ENCODE data around the gene C10orf67. TPM values are rescaled to one million over a fixed set of nuclear protein-coding genes. Genes with fewer than 3 reads are reported as not detected.

Gene C10orf67
- total and polyA plus RNA-seq, 7 donors: 0.04 TPM; not detected in 6

DNA sequence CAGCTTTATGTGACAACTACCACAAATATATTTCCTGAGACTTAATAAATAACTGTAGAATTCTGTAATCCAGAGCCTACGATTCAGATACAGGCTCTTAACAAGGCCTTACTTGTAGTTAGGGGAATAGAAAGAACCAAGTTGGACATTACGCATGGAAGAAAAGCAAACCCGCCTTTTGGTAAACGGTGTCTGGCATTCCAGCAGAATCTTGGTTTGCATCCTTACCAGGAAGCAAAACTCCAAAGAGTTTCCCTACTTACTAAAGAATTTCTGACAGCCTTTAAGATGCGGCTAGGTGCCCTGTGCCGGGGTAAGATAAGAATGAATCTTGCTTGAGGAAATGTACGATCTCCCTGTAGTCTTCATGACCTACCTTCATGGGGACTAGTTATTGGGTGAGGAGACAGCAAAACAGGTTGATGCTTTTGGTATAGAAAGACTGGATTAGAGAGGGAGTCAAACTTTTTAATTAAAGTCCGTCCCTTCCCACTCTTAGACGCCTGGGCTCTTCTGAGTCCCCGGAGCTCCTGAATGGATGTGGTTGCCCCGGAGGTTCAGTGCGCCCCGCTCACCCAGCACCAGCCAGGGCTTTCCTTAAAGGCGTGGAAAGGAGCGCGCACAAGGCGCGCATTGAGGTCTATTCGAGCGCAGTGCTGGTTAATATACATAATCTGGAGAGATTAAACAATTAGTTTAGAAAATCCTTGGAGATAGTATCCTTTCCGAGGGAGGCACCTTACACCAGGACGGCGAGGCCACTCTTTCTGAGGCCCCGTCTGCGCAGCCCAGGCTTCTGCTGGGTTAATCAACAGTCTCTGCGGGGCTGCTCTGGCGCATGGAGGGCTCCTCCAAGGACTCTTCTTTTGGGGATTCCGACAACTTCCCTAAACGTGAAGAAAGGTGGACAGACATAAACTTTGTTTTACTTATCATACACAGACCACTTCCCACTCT, 140.9 kb downstream of the C10orf67 start:
- H3K9me3 ChIP-seq: no peaks in the 10 kb centered on the region
- peaks cover 6 to 66% (median 26%) of the 10 kb centered on the region in 3 donors for H3K27me3 ChIP-seq
- no peaks in the 10 kb centered on the region for H3K36me3 ChIP-seq
- H3K27ac ChIP-seq: no peak overlapping the region
- H3K4me1 ChIP-seq: no peaks in the 10 kb centered on the region
- no peak overlapping the region for H3K4me3 ChIP-seq
- WGBS, 2 donors: 17 to 23% methylated on average over 29 of the region's 29 CpGs
- intact Hi-C loops (cut with DNase I): no loop called here
- no peak for DNase-seq
- TF ChIP-seq EP300 (IDR thresholded peaks at IDR 0.05) (no peak), POLR2A (IDR thresholded peaks at IDR 0.05) (no peak), POLR2AphosphoS5 (IDR thresholded peaks at IDR 0.05) (no peak)
- TF ChIP-seq, protein P1, sequence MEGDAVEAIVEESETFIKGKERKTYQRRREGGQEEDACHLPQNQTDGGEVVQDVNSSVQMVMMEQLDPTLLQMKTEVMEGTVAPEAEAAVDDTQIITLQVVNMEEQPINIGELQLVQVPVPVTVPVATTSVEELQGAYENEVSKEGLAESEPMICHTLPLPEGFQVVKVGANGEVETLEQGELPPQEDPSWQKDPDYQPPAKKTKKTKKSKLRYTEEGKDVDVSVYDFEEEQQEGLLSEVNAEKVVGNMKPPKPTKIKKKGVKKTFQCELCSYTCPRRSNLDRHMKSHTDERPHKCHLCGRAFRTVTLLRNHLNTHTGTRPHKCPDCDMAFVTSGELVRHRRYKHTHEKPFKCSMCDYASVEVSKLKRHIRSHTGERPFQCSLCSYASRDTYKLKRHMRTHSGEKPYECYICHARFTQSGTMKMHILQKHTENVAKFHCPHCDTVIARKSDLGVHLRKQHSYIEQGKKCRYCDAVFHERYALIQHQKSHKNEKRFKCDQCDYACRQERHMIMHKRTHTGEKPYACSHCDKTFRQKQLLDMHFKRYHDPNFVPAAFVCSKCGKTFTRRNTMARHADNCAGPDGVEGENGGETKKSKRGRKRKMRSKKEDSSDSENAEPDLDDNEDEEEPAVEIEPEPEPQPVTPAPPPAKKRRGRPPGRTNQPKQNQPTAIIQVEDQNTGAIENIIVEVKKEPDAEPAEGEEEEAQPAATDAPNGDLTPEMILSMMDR (IDR thresholded peaks at IDR 0.05): no peak

DNA sequence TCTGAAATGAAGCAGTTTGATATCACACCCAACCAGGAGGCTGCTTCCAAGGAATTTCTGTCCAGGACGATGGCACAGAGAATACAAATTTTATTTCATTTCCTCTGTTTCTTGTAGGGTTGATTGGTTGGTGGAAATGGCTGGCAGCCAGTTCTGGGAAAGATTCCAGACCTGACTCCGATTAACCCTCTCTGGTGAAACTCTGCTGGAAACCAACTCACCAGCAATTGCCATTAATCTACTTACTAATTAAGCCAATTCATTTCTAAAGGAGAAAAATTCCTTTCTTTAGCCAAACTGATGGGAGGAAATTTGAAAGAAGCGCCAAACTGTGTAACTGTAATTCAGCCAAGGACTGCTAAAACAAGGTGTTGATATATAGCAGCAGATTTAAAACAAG, 141.8 kb downstream of the C10orf67 start:
- WGBS, 2 donors: 7 to 11% methylated on average over 3 of the region's 3 CpGs

DNA sequence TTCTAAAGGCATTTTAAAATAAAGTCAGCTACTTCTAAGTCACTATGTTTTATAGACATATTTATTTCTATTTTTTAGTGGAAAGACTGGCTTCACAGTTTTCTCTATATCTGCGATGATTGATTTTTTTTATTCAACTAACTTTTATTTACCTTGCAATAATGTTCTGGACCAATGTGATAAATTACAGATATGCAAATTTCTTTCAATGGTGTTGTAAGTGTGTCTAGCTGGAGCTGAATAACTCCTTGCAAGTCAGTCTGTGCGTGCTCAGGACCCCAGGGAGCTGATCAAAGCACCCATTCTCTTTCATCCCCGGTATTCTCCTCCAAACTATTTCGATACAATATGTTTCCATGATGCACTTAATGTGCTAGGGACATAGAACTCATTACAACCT, 142.8 kb downstream of the C10orf67 start:
- intact Hi-C loops (cut with DNase I): no loop called here
- no peak for DNase-seq
- WGBS, 2 donors: 8 to 10% methylated on average over 4 of the region's 4 CpGs
- H3K27ac ChIP-seq: no peak overlapping the region
- no peaks in the 10 kb centered on the region for H3K4me1 ChIP-seq
- no peak for TF ChIP-seq POLR2A (IDR thresholded peaks at IDR 0.05)
- no peak for TF ChIP-seq EP300 (IDR thresholded peaks at IDR 0.05)
- no peak for TF ChIP-seq POLR2AphosphoS5 (IDR thresholded peaks at IDR 0.05)
- TF ChIP-seq, protein P1 (IDR thresholded peaks at IDR 0.05): no peak
- no peaks in the 10 kb centered on the region for H3K9me3 ChIP-seq
- no peaks in the 10 kb centered on the region for H3K36me3 ChIP-seq
- H3K27me3 ChIP-seq: peaks cover 6 to 83% (median 35%) of the 10 kb centered on the region in 3 donors
- no peak overlapping the region for H3K4me3 ChIP-seq

More for the DNA sequence above, 141.8 kb downstream of the C10orf67 start:
- TF ChIP-seq EP300 (IDR thresholded peaks at IDR 0.05) (no peak), POLR2A (IDR thresholded peaks at IDR 0.05) (no peak), POLR2AphosphoS5 (IDR thresholded peaks at IDR 0.05) (no peak)
- TF ChIP-seq, protein P1 (IDR thresholded peaks at IDR 0.05): no peak
- Histone ChIP-seq H3K4me1 (no peaks in the 10 kb centered on the region), H3K27ac (no peak overlapping the region), H3K36me3 (no peaks in the 10 kb centered on the region), H3K9me3 (no peaks in the 10 kb centered on the region), H3K27me3 (peaks cover 6 to 74% (median 32%) of the 10 kb centered on the region in 3 donors), H3K4me3 (no peak overlapping the region)
- intact Hi-C loops (cut with DNase I): no loop called here
- no peak for DNase-seq

DNA sequence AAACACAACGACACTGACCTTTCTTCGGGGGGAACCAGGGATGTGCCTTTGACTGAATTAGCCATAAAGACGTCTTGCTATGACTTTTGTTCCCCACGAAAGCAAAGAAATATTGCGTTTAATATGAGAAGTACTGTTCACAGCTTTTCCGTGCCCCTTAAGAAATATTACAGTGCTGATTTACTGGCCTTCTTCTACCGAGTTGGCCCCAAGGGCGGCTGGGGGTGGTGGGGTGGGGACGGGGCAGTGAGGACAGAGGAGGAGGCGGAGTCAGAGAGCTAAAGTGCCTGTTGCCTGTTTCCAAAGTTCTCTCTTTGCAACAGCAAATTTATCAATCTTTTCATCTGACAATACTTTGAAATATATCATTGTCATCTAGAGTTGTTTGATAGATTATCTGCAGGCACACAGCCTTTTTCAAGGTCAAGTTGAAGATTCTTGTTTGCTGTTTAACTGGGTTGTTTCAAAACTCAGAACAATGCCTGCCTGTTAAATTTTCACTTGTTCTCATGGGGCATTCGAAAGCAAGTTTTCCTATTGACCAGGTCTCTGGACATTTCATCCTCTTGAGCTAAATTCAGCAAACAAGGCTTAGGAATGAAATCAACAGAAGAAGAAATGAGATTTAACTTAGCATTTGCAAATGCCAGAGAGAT, 143.5 kb downstream of the C10orf67 start:
- peaks cover 6 to 87% (median 42%) of the 10 kb centered on the region in 3 donors for H3K27me3 ChIP-seq
- no peaks in the 10 kb centered on the region for H3K9me3 ChIP-seq
- H3K36me3 ChIP-seq: no peaks in the 10 kb centered on the region
- intact Hi-C loops (cut with DNase I): no loop called here
- no peaks in the 10 kb centered on the region for H3K4me1 ChIP-seq
- WGBS, 2 donors: 5 to 10% methylated on average over 11 of the region's 11 CpGs
- TF ChIP-seq, protein P1 (IDR thresholded peaks at IDR 0.05): no peak
- TF ChIP-seq EP300 (IDR thresholded peaks at IDR 0.05) (no peak), POLR2A (IDR thresholded peaks at IDR 0.05) (no peak), POLR2AphosphoS5 (IDR thresholded peaks at IDR 0.05) (no peak)
- no peak overlapping the region for H3K4me3 ChIP-seq
- H3K27ac ChIP-seq: no peak overlapping the region
- DNase-seq: no peak

Measured in sigmoid colon (tissue), 7 donors.